Measurements from ENCODE around the gene NRN1L. TPM values are rescaled to one million over a fixed set of nuclear protein-coding genes. Genes with fewer than 3 reads are reported as not detected.

NRN1L gene
- not detected in 2 replicates for total RNA-seq

DNA sequence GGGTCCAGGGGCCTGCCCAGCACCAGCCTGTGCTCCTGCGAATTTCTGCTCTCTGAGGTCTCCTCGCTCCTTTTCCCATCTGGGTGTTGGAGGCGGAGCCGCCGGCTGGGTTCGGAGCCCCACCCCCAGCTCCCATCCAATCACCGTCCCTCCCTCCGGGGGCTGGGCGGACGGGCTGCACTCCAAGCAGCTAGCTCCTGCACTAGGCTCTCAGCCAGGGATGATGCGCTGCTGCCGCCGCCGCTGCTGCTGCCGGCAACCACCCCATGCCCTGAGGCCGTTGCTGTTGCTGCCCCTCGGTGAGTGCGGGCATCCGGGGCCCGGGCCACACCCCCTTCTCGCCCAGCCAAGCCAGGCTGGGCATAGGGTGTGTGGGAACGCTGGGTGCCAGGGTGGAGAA lies at the start of gene NRN1L:
NRN1L (plus strand) TSS at position 202 of the 400 bp plus-strand sequence; CDS start at position 221, 19 bp downstream.

DNA sequence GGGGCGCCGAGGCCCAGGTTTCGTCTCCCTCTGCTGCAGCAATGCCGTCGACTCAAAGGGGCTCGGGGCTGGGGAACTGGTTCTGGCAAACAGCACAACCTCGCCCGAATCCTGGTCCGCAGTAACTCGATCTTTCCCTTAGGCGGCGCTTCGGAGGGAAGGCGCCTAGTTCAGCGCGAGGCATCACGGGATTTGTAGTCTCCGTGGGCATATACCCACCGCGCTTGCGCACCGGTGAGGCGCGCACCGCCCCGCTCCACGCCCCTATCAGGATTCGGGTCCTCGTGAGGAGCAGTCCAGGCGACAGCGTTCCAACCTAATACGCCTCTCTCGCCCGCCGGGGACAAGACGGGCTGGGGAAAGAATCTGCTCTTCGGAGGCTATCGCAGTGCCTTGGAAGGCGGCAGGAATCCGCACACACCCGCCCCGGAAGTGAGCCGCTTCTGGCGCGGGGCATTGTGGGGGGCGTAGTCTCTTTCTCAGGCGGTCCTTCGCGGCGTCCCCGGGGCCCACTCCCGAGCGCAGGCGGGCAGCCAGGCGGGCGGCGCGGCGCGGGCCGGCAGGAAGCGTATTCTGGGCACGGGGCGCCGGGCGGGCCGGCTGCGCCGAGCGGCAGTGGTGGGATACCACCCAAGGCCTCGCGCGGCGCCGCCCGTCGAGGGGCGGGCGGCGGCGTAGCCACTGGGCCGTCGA lies 42.7 kb upstream of the NRN1L start, which contains the start of gene THAP11:
THAP11 (plus strand) TSS at position 505 of the 693 bp plus-strand sequence. CDS start 235 bp downstream, outside the sequence.

DNA sequence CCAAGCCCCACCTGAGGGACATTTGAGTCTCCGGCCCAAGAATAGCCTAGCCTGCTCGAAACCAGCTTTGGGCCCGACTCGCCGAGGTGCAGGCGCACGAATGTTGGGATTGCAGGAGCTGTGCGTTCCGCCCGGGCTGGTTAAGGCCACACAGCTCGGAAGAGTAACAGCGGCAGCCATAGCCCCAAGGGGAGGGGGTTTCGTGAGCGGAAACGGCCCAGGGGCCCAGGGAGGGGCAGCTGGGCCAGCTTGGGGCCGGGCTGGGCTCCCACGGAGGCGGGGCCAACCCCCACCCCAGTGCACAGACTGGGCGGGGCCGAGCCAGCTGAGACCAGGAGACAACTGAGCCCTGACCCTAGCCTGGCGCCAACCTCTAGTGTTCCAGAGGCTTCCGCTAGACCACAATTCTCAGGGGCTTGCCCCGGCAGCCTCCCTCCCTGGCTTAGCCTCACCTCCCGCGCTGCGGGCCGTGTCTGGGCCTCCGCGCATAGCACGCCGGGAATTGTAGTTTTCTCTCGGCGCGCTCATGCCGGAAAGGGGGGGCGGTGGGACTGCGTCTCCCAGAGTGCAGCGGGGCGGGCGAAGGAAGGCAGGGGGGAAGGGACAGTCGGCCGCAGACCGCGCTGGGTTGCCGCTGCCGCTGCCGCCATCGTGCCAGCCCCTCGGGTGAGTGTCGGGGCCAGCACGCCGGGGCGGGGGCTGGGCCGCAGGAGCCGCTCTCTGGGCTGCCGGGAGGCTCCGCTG lies 38.2 kb upstream of the NRN1L start, which contains the start of gene NUTF2:
NUTF2 (plus strand) TSS at position 614 of the 744 bp plus-strand sequence. CDS start 18,198 bp downstream, outside the sequence.

DNA sequence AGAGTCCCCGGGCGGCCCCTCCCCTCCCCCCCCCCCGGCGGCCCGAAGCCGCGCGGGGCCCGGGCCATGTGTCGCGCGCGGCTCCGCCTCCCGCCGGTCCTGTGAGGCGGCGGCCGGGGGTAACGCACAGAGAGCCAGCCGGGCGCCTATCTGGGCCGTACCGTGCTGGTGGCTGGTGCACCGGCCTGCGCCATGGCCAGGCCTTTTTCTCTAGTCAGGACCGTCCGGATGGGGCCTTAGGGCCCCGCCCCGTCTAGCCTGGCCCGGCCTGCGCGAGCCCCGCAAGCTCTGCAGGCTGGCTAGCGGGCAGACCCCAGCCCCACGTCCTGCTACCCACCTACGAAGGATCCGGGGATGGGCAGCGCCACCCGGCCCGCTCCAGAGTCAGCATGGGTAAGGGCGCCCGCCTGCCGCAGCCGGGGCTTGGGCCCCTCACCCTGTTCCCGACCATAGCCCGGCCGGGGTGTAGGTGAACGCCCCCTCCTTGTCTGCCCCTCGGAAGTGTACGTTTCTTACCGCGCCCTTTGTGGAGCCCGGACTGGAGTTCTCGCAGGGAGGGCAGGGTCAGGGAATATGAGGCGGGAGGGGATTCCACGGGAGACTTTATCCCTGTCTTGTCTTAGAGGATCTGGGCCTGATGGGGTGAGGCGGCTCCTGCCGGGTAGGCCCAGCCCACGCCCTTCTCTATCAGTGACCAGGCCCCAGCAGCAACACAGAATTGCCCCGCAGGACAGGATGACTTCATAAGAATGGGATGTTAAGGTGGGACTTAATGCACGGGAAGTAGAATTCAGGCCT lies 37.4 kb upstream of the NRN1L start, which contains the start of gene CENPT:
CENPT (minus strand) TSS at position 630 of the 798 bp plus-strand sequence. CDS start 13,834 bp downstream, outside the sequence.

DNA sequence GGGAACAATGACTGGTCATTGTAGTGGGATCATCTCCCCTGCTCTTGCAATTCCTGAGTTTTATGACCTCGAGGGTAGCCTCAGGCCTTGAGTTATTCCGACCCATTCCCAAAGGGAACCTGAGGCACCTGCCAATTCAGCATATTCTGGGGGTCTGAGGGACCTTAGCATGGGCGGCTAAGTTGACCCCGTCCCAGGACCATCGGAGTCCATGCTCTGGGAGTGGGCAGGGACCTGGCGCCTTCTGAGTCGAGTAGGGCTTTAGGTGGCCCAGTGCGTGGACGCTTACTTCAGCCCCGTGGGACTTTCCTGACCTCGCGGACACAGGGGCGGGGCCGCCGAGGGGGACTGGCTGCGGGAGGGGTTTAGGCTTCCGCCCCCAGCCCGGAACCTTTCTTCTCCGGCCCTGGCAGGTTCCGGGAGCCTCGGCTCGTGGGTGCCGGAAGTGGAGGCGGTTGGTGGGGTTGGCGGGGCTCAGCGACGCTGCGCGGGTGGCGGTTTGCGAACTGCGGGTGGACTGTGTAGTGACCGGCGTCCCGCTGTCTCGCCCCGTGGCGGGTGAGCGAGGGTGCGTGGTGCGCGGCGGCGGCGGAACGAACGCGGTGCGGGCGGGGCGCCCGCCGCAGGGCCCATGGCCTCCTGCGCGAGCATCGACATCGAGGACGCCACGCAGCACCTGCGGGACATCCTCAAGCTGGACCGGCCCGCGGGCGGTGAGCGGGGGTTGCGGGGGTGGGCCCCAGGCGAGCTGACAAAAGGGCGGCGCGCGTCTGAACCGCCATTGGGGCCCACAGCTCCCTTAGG lies 11.9 kb upstream of the NRN1L start, which contains the start of gene EDC4:
EDC4 (plus strand) TSS at position 422 of the 804 bp plus-strand sequence; CDS start at position 632, 210 bp downstream.

DNA sequence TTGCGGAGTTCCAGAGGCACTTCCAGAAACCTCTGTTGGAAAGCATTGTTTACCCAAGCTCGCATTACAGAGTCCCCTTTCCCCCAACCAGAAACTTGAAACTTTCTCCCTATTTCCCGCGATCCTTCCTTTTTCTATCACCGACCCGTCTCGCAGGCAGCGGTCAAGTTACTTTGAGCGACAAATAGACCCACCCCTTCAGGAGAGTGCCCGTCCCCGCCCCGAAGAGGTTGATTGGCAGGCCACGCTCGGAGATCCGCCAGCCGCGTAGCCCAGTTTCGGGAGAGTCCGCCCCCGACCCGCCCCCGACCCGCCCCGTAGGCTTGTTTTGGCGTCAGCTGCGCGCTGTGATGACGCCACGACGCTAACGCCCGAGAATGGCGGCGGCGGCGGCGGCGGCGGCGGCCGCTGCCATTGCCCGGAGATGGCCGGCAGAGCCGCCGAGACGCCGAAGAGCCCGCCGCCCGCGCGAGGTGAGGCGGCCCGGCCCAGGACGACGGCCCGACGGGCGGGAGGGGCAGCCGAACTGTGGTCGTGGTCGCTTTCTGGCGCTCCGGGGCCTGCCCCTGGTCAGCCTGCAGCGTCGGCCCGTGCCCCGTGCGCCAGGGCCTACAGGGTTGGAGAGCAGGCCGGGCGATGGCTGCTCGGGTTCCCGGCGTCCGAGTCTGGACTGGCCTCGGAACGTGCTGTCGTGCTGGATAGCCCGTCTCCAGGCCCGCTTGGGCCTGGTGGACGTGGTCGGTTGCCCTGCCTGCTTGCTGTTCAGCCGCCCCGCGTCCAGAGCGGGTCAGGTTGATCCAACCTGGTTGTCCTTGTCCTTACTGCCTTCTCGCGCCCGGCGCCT lies 8.4 kb downstream of the NRN1L start, which contains the start of gene PSKH1:
PSKH1 (plus strand) TSS at position 356 of the 844 bp plus-strand sequence. CDS start 15,496 bp downstream, outside the sequence.

DNA sequence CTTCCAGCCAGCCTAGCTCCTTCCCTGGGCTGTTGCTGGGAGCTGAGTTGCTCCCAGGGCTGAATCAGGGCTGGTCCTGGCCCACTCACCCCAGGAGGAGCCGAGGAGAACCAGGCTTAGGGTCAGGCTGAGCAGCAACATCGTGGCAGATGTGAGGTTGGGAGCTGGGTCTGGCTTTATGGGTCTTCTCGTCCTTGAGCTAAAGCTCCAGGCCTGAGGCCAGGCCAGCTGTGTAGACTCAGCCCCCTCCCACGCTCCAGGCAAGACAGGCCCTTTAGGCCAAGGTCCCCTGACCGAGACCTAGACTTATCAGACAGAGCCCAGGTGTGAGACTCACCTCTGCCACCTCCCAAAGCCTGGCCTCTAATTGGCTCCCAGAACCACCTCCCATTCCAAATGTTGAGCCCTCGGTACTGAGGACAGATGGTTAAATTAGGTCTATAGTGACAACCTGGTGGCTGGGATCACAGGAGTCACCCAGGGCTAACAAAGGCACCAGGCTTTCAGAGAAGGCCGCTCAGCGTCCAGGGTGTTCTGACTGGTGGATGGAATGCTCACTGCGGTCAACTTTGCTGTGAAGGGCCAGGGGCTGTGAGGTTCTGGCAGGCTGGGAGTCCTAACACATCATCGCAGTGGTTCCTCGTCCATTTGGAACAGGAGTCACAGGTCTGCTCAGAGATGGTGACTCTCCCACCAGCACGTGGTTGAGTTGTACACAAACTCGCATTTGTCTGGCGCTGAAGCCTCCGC lies 47.2 kb downstream of the NRN1L start, which contains the start of gene CTRL:
CTRL (minus strand) TSS at position 151 of the 750 bp plus-strand sequence; CDS start at position 141, 10 bp downstream.

Other genes starting within 250 kb of the NRN1L start
- gene CARMIL2, start 239.7 kb upstream of the NRN1L start, total RNA-seq = 0.52 and 0.83 TPM in 2 replicates
- 11.0 and 13.1 TPM in 2 replicates for gene ACD, start 224.6 kb upstream of the NRN1L start, total RNA-seq
- 2.2 and 3.0 TPM in 2 replicates for gene PARD6A, start 223.9 kb upstream of the NRN1L start, total RNA-seq
- 14.1 and 18.5 TPM in 2 replicates for gene ENKD1, start 218.1 kb upstream of the NRN1L start, total RNA-seq
- gene C16orf86, start 218.1 kb upstream of the NRN1L start, total RNA-seq = 2.7 and 3.3 TPM in 2 replicates
- 14.9 and 19.5 TPM in 2 replicates for gene GFOD2, start 165.6 kb upstream of the NRN1L start, total RNA-seq
- gene RANBP10, start 78.3 kb upstream of the NRN1L start, total RNA-seq = 7.8 and 7.9 TPM in 2 replicates
- gene TSNAXIP1, start 78.0 kb upstream of the NRN1L start, total RNA-seq = 0.78 and 1.0 TPM in 2 replicates
- 41.7 and 43.2 TPM in 2 replicates for gene THAP11, start 42.6 kb upstream of the NRN1L start, total RNA-seq
- gene NUTF2, start 38.0 kb upstream of the NRN1L start, total RNA-seq = 119 and 132 TPM in 2 replicates
- 23.2 and 28.0 TPM in 2 replicates for gene CENPT, start 37.2 kb upstream of the NRN1L start, total RNA-seq
- gene EDC4, start 11.8 kb upstream of the NRN1L start, total RNA-seq = 61.3 and 82.1 TPM in 2 replicates
- gene PSKH1, start 8.4 kb downstream of the NRN1L start, total RNA-seq = 29.5 and 36.0 TPM in 2 replicates
- gene CTRL, start 47.0 kb downstream of the NRN1L start, total RNA-seq = 0.30 and 0.85 TPM in 2 replicates
- gene PSMB10, start 52.0 kb downstream of the NRN1L start, total RNA-seq = 31.5 and 33.7 TPM in 2 replicates
- 11.8 and 12.6 TPM in 2 replicates for gene LCAT, start 59.2 kb downstream of the NRN1L start, total RNA-seq
- gene SLC12A4, start 83.8 kb downstream of the NRN1L start, total RNA-seq = 152 and 170 TPM in 2 replicates
- not detected in 2 replicates for gene DPEP3, start 95.6 kb downstream of the NRN1L start, total RNA-seq
- gene DPEP2, start 114.6 kb downstream of the NRN1L start, total RNA-seq = not detected in 2 replicates
- not detected in 2 replicates for gene DPEP2NB, start 131.0 kb downstream of the NRN1L start, total RNA-seq
- gene DDX28, start 138.3 kb downstream of the NRN1L start, total RNA-seq = 7.0 and 8.9 TPM in 2 replicates
- gene DUS2, start 138.4 kb downstream of the NRN1L start, total RNA-seq = 15.8 and 18.9 TPM in 2 replicates
- 17.7 and 18.5 TPM in 2 replicates for gene NFATC3, start 200.5 kb downstream of the NRN1L start, total RNA-seq